ENCODE data around the gene VRK3. TPM values are rescaled to one million over a fixed set of nuclear protein-coding genes. Genes with fewer than 3 reads are reported as not detected.
"Not testable (repeated sequence)": the region's sequence is repeated elsewhere in the genome, so short reads cannot be mapped to it uniquely, and the experiment has no call there.

Gene VRK3
- total RNA-seq, 1 experiment from 2014 or later = 62.5 TPM

DNA sequence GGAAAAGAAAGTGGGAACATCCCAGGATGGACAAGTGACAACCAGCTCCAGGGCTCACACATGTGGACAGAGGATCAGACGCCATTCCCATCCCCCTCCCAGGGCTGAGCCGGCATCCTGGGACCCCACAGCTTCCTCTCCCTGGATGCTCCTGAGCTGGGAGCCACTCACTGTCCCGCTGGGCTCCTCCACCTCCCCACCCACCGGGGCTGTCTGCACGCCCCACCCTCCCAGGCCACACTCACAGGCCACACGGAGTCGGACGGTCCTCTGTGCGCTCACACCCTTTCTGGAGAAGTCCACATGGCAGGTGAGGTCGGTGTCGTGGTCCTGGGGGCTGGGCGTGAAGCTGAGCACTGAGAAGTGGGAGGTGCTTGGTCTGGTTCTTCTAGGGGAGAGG, 65.3 kb downstream of the VRK3 start:
- peaks cover 13% of the 10 kb centered on the region for H3K4me1 ChIP-seq (replicated peaks; ENCODE audit: insufficient read depth)
- H4K20me1 ChIP-seq (ENCODE audit: insufficient read depth); H3K79me2 ChIP-seq (ENCODE audit: low read depth); DNase-seq; H3K4me2 ChIP-seq; H3K27ac ChIP-seq; H3K4me3 ChIP-seq; H3K9me2 ChIP-seq (ENCODE audit: insufficient read depth); intact Hi-C loops (cut with micrococcal nuclease; ENCODE audit: unreplicated experiment); POLR2A ChIA-PET (ENCODE audit: unreplicated experiment); H3K36me3 ChIP-seq (ENCODE audit: low read depth); H2AFZ ChIP-seq; CTCF ChIA-PET; H3K9me3 ChIP-seq (ENCODE audit: insufficient read depth, low read depth); H3F3A ChIP-seq (ENCODE audit: insufficient read depth, low read depth); BruUV-seq (replicated peaks): not testable (repeated sequence)
- H3K27me3 ChIP-seq (ENCODE audit: insufficient read depth, low read depth) = peaks cover 27% of the 10 kb centered on the region

DNA sequence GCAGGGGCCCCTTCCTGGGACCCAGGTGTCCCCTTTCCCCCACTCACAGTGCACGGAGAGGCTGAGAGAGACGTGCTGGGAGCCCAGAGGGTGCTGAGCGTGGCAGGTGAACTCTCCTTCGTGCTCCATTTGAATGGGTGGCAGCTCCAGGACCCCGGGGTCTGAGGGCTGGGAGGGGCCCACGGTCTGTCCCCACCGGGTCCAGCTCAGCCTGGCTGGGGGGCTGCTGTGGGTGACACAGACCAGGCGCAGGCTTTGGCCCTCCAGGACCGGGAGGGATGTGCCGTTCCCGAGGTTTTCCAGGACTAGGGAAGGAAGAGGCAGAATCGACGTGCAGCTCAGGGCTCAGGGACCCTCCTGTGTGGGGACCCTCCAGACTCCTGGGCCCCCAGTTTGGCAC, 66.6 kb downstream of the VRK3 start:
- H3K9me3 ChIP-seq (ENCODE audit: insufficient read depth, low read depth); BruUV-seq (replicated peaks); H3K4me3 ChIP-seq; POLR2A ChIA-PET (ENCODE audit: unreplicated experiment); H3K9me2 ChIP-seq (ENCODE audit: insufficient read depth); intact Hi-C loops (cut with micrococcal nuclease; ENCODE audit: unreplicated experiment); H3K27ac ChIP-seq; H3K79me2 ChIP-seq (ENCODE audit: low read depth); H3K36me3 ChIP-seq (ENCODE audit: low read depth); H4K20me1 ChIP-seq (ENCODE audit: insufficient read depth); H2AFZ ChIP-seq; CTCF ChIA-PET; DNase-seq; H3K4me2 ChIP-seq: not testable (repeated sequence)
- Histone ChIP-seq H3F3A (ENCODE audit: insufficient read depth, low read depth) (peaks cover 14% of the 10 kb centered on the region), H3K27me3 (ENCODE audit: insufficient read depth, low read depth) (peaks cover 22% of the 10 kb centered on the region), H3K4me1 (replicated peaks; ENCODE audit: insufficient read depth) (peaks cover 26% of the 10 kb centered on the region)

DNA sequence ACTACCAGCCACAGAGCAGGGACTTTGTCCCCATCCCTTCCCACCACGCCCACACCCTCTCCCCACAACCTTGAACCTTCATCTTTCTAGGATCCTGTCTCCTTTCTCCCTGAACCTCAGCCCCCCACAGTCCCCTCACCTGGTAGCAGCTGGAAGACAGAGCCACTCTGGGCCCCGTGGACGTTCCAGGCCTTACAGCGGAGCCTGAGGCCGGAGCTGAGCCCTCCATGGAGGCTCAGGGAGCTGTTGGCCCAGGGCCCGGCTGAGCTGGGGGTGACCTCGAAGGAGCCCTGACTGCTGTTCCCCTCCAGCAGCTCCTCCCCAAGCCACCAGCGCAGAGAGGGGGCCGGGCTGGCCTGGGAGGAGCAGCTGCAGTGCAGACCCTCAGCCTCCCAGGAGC, 67.0 kb downstream of the VRK3 start:
- H4K20me1 ChIP-seq (ENCODE audit: insufficient read depth); DNase-seq; H3K36me3 ChIP-seq (ENCODE audit: low read depth); H3K4me2 ChIP-seq; H3K27ac ChIP-seq; CTCF ChIA-PET; BruUV-seq (replicated peaks); H2AFZ ChIP-seq; POLR2A ChIA-PET (ENCODE audit: unreplicated experiment); H3K9me3 ChIP-seq (ENCODE audit: insufficient read depth, low read depth); H3K79me2 ChIP-seq (ENCODE audit: low read depth); H3K4me3 ChIP-seq; intact Hi-C loops (cut with micrococcal nuclease; ENCODE audit: unreplicated experiment); H3K9me2 ChIP-seq (ENCODE audit: insufficient read depth): not testable (repeated sequence)
- peaks cover 18% of the 10 kb centered on the region for H3K27me3 ChIP-seq (ENCODE audit: insufficient read depth, low read depth)
- H3K4me1 ChIP-seq (replicated peaks; ENCODE audit: insufficient read depth) = peaks cover 31% of the 10 kb centered on the region
- peaks cover 16% of the 10 kb centered on the region for H3F3A ChIP-seq (ENCODE audit: insufficient read depth, low read depth)

DNA sequence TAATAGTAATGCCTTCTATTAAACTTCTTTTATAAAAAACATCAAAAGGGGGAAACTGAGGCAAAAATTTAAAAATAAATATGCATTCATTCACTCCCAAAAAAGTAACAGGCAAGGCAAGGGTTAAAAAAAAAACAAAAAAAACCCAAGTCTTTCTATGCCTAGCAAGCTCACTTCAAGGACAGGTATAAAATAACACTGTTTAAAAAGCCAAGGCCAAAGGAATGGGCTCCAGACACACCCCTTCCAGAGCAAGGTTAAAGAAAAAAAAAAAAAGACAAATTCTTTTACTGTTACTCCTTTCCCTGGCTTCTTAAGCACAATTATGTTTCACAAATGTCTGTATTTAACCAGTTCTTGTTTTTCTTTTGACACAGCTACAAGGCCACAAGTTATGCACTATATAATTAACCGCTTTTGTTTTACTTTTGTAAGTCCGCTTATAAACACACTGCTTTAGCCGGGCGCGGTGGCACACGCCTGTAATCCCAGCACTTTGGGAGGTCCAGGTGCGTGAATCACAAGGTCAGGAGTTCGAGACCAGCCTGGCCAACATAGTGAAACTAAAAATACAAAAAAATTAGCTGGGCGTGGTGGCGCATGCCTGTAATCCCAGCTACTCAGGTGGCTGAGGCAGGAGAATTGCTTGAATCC, 67.8 kb downstream of the VRK3 start:
- H3K9me2 ChIP-seq (ENCODE audit: insufficient read depth) = no peaks in the 10 kb centered on the region
- H3K4me1 ChIP-seq (replicated peaks; ENCODE audit: insufficient read depth) = peaks cover 36% of the 10 kb centered on the region
- no peaks in the 10 kb centered on the region for H4K20me1 ChIP-seq (ENCODE audit: insufficient read depth)
- intact Hi-C loops (cut with micrococcal nuclease; ENCODE audit: unreplicated experiment) = no loop called here
- no peaks in the 10 kb centered on the region for H3K9me3 ChIP-seq (ENCODE audit: insufficient read depth, low read depth)
- no peak overlapping the region for H2AFZ ChIP-seq
- H3F3A ChIP-seq (ENCODE audit: insufficient read depth, low read depth) = peaks cover 16% of the 10 kb centered on the region
- POLR2A ChIA-PET (ENCODE audit: unreplicated experiment) = interaction anchor here (0.6 kb wide), 1 partner anchor 21 kb away, joined by 16 read pairs; no protein-coding TSS in a partner anchor
- no peak overlapping the region for H3K4me3 ChIP-seq
- H3K27ac ChIP-seq = no peak overlapping the region
- TF ChIP-seq EZH2 (IDR thresholded peaks at IDR 0.05; ENCODE audit: low read depth) = no peak
- TF ChIP-seq, protein P1, sequence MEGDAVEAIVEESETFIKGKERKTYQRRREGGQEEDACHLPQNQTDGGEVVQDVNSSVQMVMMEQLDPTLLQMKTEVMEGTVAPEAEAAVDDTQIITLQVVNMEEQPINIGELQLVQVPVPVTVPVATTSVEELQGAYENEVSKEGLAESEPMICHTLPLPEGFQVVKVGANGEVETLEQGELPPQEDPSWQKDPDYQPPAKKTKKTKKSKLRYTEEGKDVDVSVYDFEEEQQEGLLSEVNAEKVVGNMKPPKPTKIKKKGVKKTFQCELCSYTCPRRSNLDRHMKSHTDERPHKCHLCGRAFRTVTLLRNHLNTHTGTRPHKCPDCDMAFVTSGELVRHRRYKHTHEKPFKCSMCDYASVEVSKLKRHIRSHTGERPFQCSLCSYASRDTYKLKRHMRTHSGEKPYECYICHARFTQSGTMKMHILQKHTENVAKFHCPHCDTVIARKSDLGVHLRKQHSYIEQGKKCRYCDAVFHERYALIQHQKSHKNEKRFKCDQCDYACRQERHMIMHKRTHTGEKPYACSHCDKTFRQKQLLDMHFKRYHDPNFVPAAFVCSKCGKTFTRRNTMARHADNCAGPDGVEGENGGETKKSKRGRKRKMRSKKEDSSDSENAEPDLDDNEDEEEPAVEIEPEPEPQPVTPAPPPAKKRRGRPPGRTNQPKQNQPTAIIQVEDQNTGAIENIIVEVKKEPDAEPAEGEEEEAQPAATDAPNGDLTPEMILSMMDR (conservative IDR thresholded peaks at IDR 0.05) = no peak
- H3K36me3 ChIP-seq (ENCODE audit: low read depth) = no peaks in the 10 kb centered on the region
- peak in 1 of 2 experiments; percentile 65 for DNase-seq
- peaks cover 15% of the 10 kb centered on the region for H3K27me3 ChIP-seq (ENCODE audit: insufficient read depth, low read depth)
- no peaks in the 10 kb centered on the region for H3K79me2 ChIP-seq (ENCODE audit: low read depth)
- BruUV-seq (replicated peaks) = no TSS peak
- CTCF ChIA-PET = no interaction called here
- H3K4me2 ChIP-seq = peak overlapping the region; percentile 5; the same call in 1 of the 2 replicates

Measured in PC-9 (cell line).